Loucy (cell line): ENCODE measurements around the gene DGCR8.

ENCODE experiments used
- EZH2phosphoT487 ChIP-seq: fragments of 200-600 bp; IDR thresholded peaks from 2 replicates; pipeline ENCODE4 v1.6.1; 2018; ENCODE audit warnings: antibody characterized with exemption, mild to moderate bottlenecking, moderate library complexity, borderline replicate concordance
- TF ChIP-seq, protein P1 (sequence below): fragments of 200-600 bp; sonication (generic); conservative IDR thresholded peaks from 2 replicates; pipeline ENCODE4 v1.5.1; 2014; ENCODE audit warnings: mild to moderate bottlenecking, antibody characterized with exemption, low read length

DNA sequence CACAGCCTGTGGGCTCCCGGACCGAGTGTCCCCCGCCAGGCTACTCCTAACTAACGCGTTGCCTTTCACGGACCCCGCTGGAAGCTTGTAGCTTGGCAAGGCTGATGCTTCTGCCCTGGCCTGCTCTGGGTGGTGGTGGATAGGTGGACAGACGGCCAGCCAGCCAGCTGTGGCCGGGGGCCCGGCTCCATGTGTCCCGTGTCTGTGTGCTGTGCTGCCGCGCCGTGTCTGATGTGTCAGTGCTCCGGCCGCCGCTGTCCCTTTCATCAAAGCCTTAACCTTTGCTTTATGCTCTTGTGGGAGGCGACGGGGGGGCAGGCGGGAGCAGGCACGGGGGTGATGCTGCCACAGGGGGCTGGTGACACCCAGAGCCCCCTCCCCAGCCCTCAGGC, 65.8 kb downstream of the DGCR8 start:
- TF ChIP-seq, protein P1, sequence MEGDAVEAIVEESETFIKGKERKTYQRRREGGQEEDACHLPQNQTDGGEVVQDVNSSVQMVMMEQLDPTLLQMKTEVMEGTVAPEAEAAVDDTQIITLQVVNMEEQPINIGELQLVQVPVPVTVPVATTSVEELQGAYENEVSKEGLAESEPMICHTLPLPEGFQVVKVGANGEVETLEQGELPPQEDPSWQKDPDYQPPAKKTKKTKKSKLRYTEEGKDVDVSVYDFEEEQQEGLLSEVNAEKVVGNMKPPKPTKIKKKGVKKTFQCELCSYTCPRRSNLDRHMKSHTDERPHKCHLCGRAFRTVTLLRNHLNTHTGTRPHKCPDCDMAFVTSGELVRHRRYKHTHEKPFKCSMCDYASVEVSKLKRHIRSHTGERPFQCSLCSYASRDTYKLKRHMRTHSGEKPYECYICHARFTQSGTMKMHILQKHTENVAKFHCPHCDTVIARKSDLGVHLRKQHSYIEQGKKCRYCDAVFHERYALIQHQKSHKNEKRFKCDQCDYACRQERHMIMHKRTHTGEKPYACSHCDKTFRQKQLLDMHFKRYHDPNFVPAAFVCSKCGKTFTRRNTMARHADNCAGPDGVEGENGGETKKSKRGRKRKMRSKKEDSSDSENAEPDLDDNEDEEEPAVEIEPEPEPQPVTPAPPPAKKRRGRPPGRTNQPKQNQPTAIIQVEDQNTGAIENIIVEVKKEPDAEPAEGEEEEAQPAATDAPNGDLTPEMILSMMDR: no peak
- no peak for TF ChIP-seq EZH2phosphoT487
